DMS153 treated with DMSO at 0.1 percent for 48 hours (cell line): ENCODE data around the gene AGRN.
"Not testable (repeated sequence)": the region's sequence is repeated elsewhere in the genome, so short reads cannot be mapped to it uniquely, and the experiment has no call there.

Source experiments
- DNase-seq: peaks from one replicate; lab custom pipeline; 2025; ENCODE audit not compliant: unreplicated experiment; lab: John Stamatoyannopoulos, UW

Gene AGRN

GRCh38 chr1:1090424-1091343 lies 70.8 kb downstream of the AGRN start:
- no peak for DNase-seq

- DNase-seq = no peak
Observed at GRCh38 chr1:1091344-1092148, 71.6 kb downstream of the AGRN start.

GRCh38 chr1:1092149-1092855 lies 72.4 kb downstream of the AGRN start:
- DNase-seq = no peak

GRCh38 chr1:1092894-1093609 lies 73.1 kb downstream of the AGRN start:
- DNase-seq = no peak

GRCh38 chr1:1093610-1093943 lies 73.7 kb downstream of the AGRN start:
- DNase-seq = no peak

GRCh38 chr1:1094981-1095380 lies 75.1 kb downstream of the AGRN start:
- DNase-seq = no peak

GRCh38 chr1:1096136-1096535 lies 76.2 kb downstream of the AGRN start:
- not testable (repeated sequence) for DNase-seq

- DNase-seq = no peak
Observed at GRCh38 chr1:1098681-1099421, 78.9 kb downstream of the AGRN start.

GRCh38 chr1:1099506-1100183 lies 79.7 kb downstream of the AGRN start:
- no peak for DNase-seq

- DNase-seq = no peak
Observed at GRCh38 chr1:1100296-1100695, 80.4 kb downstream of the AGRN start.

- DNase-seq = no peak
Observed at GRCh38 chr1:1101503-1101902, 81.6 kb downstream of the AGRN start.

GRCh38 chr1:1104152-1104551 lies 84.2 kb downstream of the AGRN start:
- not testable (repeated sequence) for DNase-seq
